Measurements from ENCODE around the gene MAP3K3. TPM values are rescaled to one million over a fixed set of nuclear protein-coding genes. Genes with fewer than 3 reads are reported as not detected.

Gene MAP3K3
- total and polyA plus RNA-seq, 9 of the 15 experiments (the other 6 are each of a cell fraction or from before 2014, with no cell fraction given), result 0.69 to 16.5 (median 12.1) TPM

GRCh38 chr17:63621684-63622573 is at the start of gene MAP3K3 (continued):
- TF ChIP-seq FOXP1 (CRISPR knock-in tag; IDR thresholded peaks at IDR 0.05), result 0 out of 2 replicates have a peak, but pooled peaks have one; percentile 33
- no peak for TF ChIP-seq NR4A1 (CRISPR knock-in tag; IDR thresholded peaks at IDR 0.05)
- no peak for TF ChIP-seq NR4A1 (tag; IDR thresholded peaks at IDR 0.05)
- TF ChIP-seq ZNF143 (CRISPR knock-in tag; IDR thresholded peaks at IDR 0.05), result no peak
- no peak for TF ChIP-seq DPF2 (IDR thresholded peaks at IDR 0.05)
- TF ChIP-seq E2F3 (CRISPR knock-in tag; IDR thresholded peaks at IDR 0.05), result no peak; the same call in 1 of the 2 replicates
- no peak for TF ChIP-seq HNRNPUL1 (IDR thresholded peaks at IDR 0.05; ENCODE audit: low read length)
- peak; percentile 73 for TF ChIP-seq NFYB (IDR thresholded peaks at IDR 0.05; ENCODE audit: extremely low read depth, insufficient read length)
- TF ChIP-seq TRIM28 (IDR thresholded peaks at IDR 0.05), result no peak
- TF ChIP-seq ZNF133 (CRISPR knock-in tag; IDR thresholded peaks at IDR 0.05), result no peak
- no peak for TF ChIP-seq SREBF2 (CRISPR knock-in tag; IDR thresholded peaks at IDR 0.05)
- TF ChIP-seq SMC3 (conservative IDR thresholded peaks at IDR 0.05; ENCODE audit: insufficient read depth, low read depth, low read length), result no peak
- TF ChIP-seq, protein P1, sequence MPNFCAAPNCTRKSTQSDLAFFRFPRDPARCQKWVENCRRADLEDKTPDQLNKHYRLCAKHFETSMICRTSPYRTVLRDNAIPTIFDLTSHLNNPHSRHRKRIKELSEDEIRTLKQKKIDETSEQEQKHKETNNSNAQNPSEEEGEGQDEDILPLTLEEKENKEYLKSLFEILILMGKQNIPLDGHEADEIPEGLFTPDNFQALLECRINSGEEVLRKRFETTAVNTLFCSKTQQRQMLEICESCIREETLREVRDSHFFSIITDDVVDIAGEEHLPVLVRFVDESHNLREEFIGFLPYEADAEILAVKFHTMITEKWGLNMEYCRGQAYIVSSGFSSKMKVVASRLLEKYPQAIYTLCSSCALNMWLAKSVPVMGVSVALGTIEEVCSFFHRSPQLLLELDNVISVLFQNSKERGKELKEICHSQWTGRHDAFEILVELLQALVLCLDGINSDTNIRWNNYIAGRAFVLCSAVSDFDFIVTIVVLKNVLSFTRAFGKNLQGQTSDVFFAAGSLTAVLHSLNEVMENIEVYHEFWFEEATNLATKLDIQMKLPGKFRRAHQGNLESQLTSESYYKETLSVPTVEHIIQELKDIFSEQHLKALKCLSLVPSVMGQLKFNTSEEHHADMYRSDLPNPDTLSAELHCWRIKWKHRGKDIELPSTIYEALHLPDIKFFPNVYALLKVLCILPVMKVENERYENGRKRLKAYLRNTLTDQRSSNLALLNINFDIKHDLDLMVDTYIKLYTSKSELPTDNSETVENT (CRISPR knock-in tag; IDR thresholded peaks at IDR 0.05), result peak; percentile 65; the same call in 1 of the 2 replicates
- TF ChIP-seq ZBTB2 (IDR thresholded peaks at IDR 0.05), result no peak
- peak; percentile 92 for TF ChIP-seq MEIS2 (IDR thresholded peaks at IDR 0.05; ENCODE audit: partially characterized antibody)
- 0 out of 2 replicates have a peak, but pooled peaks have one; percentile 46 for TF ChIP-seq ZNF740 (CRISPR knock-in tag; IDR thresholded peaks at IDR 0.05)
- TF ChIP-seq ZNF740 (tag; IDR thresholded peaks at IDR 0.05), result no peak
- no peak for TF ChIP-seq HIVEP1 (CRISPR knock-in tag; IDR thresholded peaks at IDR 0.05)
- no peak for TF ChIP-seq NELFE (IDR thresholded peaks at IDR 0.05; ENCODE audit: insufficient read depth, insufficient read length)
- peak; percentile 68 for TF ChIP-seq EGR1 (conservative IDR thresholded peaks at IDR 0.05)
- TF ChIP-seq CHD2 (IDR thresholded peaks at IDR 0.05; ENCODE audit: low read depth, low read length), result peak; percentile 76
- no peak for TF ChIP-seq RBBP5 (IDR thresholded peaks at IDR 0.05; ENCODE audit: borderline replicate concordance, insufficient read depth, low read length, poor library complexity, severe bottlenecking)
- TF ChIP-seq RAD21 (CRISPR knock-in tag; conservative IDR thresholded peaks at IDR 0.05 in 1 of 2, IDR thresholded peaks at IDR 0.05 in 1 of 2), result peak in 1 of 2 experiments; percentile 23; a peak in 2 of 4 replicates
- TF ChIP-seq ZNF347 (CRISPR knock-in tag; IDR thresholded peaks at IDR 0.05; ENCODE audit: low read depth), result no peak
- no peak for TF ChIP-seq ATF1 (CRISPR knock-in tag; IDR thresholded peaks at IDR 0.05)
- peak; percentile 88 for TF ChIP-seq ATF1 (tag; IDR thresholded peaks at IDR 0.05)
